Thymus (tissue), 11 donors: ENCODE data around the gene FEN1. TPM values are rescaled to one million over a fixed set of nuclear protein-coding genes. Genes with fewer than 3 reads are reported as not detected.

Experiments
- DNase-seq, 9 donors: peaks; one replicate each; pipeline ENCODE4 v3.0.0-alpha.2; 2013; ENCODE audit warnings: low spot score in 9 of 9, low read depth in 6 of 9, missing footprints in 1 of 9
- H3K27ac ChIP-seq, 2 donors: one replicate each; pipeline ENCODE4 v1.5.1; 2013; ENCODE audit warnings: control low read depth in 1 of 2, low read depth in 1 of 2, low read length in 1 of 2, mild to moderate bottlenecking in 1 of 2, moderate library complexity in 1 of 2
- H3K27me3 ChIP-seq, 2 donors: one replicate each; pipeline ENCODE4 v1.5.1; 2013; ENCODE audit warnings: low read length in 1 of 2; ENCODE audit not compliant: control insufficient read depth in 2 of 2, insufficient read depth in 1 of 2
- H3K36me3 ChIP-seq, 2 donors: one replicate each; pipeline ENCODE4 v1.5.1; 2013; ENCODE audit warnings: low read length in 1 of 2, mild to moderate bottlenecking in 1 of 2, moderate library complexity in 1 of 2; ENCODE audit not compliant: control insufficient read depth in 2 of 2, insufficient read depth in 2 of 2
- H3K4me1 ChIP-seq, 2 donors: one replicate each; pipeline ENCODE4 v1.5.1; 2013; ENCODE audit warnings: low read length in 2 of 2; ENCODE audit not compliant: control insufficient read depth in 2 of 2, insufficient read depth in 2 of 2
- H3K4me3 ChIP-seq, 2 donors: one replicate each; pipeline ENCODE4 v1.5.1; 2013; ENCODE audit warnings: low read length in 2 of 2, control low read depth in 1 of 2, mild to moderate bottlenecking in 1 of 2
- H3K9me3 ChIP-seq, 2 donors: one replicate each; pipeline ENCODE4 v1.5.1; 2013; ENCODE audit warnings: low read length in 1 of 2, mild to moderate bottlenecking in 1 of 2; ENCODE audit not compliant: control insufficient read depth in 2 of 2, insufficient read depth in 1 of 2
- WGBS: extraction: QIAGEN DNeasy Blood & Tissue Kit; methylation state at CpG from one replicate; pipeline ENCODE4 v1.1.7; 2013; 5-methylcytosine and 5-hydroxymethylcytosine counted together
- polyA plus RNA-seq: library from polyadenylated mRNA; stranded (reverse); fragments of 200-250 nt; gene quantifications from one replicate; pipeline ENCODE4 v1.2.3, GENCODE V29; 2013
- total RNA-seq: library from RNA; stranded (reverse); fragments of 120-200 nt; gene quantifications from one replicate; pipeline ENCODE4 v1.2.4, GENCODE V29; 2013
- donor health status: healthy.

FEN1 gene
- total and polyA plus RNA-seq, 2 donors, result 10.0 to 84.1 TPM

DNA sequence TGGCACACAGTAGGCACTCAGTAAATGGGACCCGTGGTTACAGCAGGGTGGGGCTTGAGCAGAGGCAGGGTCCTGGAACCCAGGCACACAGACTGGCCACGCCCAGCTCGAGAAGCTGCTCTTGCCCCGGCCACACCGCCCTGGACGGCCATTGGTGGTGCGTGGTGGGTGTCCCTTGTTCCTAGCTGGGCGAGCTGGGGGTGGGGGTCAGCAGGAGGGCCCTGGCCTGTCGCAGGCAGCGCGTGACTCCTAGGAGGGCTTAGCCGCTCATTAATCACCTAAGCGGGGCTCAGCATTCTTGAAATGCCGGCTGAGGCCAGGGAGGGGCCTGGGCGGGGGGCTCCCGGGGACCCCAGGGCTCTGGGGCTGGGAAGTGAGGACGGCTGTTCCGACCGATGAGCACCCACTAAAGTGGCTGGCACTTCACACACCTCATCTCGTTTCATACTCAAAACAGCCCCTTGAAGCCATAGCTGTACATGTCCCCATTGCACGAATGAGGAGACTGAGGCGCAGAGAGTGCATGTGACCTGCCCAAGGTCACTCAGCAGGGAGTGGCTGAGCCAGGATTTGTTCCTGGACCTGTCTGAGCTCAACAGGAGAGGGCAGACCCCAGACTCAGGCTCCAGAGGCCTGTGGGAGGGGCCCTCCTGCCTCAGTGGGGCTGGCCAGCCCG lies 28.6 kb upstream of the FEN1 start:
- Histone ChIP-seq H3K9me3 (no peaks in the 10 kb centered on the region), H3K27me3 (peaks cover 0 to 9% of the 10 kb centered on the region in 2 donors), H3K4me1 (peaks cover 0 to 2% of the 10 kb centered on the region in 2 donors), H3K36me3 (no peaks in the 10 kb centered on the region), H3K27ac (no peak overlapping the region), H3K4me3 (no peak overlapping the region)
- WGBS, result 94% methylated on average over 23 of the region's 23 CpGs
- DNase-seq, result no peak

DNA sequence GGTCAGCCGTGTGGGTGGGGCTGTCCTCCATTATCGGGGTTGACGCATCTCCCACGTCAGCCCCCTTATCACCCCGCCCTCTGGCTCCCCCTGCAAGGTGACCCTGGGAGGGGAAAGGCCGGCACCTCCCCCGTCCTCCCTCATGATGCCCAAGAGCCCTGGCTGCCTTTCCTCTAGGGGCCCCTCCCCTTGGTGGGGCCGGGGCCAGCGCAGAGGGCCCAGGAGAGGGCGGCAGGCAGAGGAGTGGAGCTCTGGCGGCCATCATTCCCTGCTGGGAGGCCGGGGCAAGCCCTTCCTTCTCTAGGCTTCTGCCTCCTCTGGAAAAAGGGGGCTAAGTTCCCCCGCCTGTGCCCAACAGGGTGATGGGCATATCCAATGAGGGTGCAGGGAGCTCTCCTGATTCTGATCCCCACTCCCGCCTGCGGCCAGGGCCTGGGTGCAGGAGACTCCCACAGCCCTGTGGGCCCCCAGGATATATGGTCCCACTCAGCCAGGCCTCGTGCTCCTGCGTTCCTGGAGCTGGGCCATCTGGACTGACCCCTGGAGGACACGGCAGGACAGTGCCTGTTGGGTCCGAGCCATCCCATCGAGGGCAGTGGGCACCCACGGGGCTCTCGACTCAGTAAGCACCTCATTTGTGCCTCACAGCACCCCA lies 28.0 kb upstream of the FEN1 start:
- DNase-seq, result no peak
- H3K36me3 ChIP-seq, result no peaks in the 10 kb centered on the region
- 89% methylated on average over 22 of the region's 22 CpGs for WGBS
- H3K27ac ChIP-seq, result no peak overlapping the region
- no peak overlapping the region for H3K4me3 ChIP-seq
- H3K4me1 ChIP-seq, result no peaks in the 10 kb centered on the region
- peaks cover 0 to 9% of the 10 kb centered on the region in 2 donors for H3K27me3 ChIP-seq
- H3K9me3 ChIP-seq, result no peaks in the 10 kb centered on the region

- Histone ChIP-seq H3K4me1 (no peaks in the 10 kb centered on the region), H3K27me3 (peaks cover 0 to 9% of the 10 kb centered on the region in 2 donors), H3K4me3 (no peak overlapping the region), H3K36me3 (no peaks in the 10 kb centered on the region), H3K9me3 (no peaks in the 10 kb centered on the region), H3K27ac (no peak overlapping the region)
- 95% methylated on average over 26 of the region's 26 CpGs for WGBS
- no peak for DNase-seq
Measured at GRCh38 chr11:61765550-61766253, 27.0 kb upstream of the FEN1 start.

GRCh38 chr11:61766353-61766841 lies 26.3 kb upstream of the FEN1 start:
- Histone ChIP-seq H3K9me3 (no peaks in the 10 kb centered on the region), H3K27me3 (peaks cover 0 to 9% of the 10 kb centered on the region in 2 donors), H3K4me3 (no peak overlapping the region), H3K36me3 (no peaks in the 10 kb centered on the region), H3K27ac (no peak overlapping the region), H3K4me1 (no peaks in the 10 kb centered on the region)
- WGBS, result 80% methylated on average over 13 of the region's 13 CpGs
- DNase-seq, result no peak

GRCh38 chr11:61768376-61769076 lies 24.2 kb upstream of the FEN1 start:
- H3K27ac ChIP-seq, result no peak overlapping the region
- no peak for DNase-seq

DNA sequence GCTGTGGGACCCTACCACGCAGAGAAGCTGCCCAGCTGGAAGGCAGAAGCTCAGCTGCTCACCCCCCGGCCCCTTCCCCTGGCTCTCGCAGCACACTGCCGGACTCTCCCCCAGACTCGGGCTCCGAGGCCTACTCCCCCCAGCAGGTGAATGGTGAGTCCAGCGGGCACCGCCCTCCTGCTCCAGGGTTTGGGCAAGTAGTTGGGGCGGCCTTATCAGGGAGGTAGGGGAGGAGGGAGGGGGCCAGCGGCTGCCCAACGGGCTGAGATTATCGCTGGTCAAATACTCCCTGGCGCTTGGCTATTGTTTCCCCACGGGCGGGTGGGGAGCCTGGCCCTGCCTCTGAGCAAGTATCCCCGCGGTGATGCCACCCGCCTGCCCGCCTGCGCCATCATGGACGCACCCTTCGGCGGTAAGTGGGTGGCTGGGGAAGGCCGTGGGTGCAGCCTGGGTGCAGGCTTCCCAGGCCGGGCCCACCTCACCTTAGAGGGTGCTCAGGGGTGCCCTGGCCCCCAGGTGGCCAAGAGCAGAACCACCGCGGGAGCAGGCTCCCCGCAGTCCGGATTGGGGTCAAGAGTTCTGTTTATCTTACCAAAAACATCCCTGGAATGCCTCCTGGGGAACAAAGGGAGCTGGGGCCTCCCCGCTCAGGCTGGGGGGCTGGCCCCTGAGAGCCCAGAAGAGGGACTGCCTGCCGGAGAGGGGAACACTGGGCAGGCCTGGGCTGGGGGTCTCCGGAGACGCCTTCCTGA lies 23.4 kb upstream of the FEN1 start:
- no peaks in the 10 kb centered on the region for H3K36me3 ChIP-seq
- H3K4me1 ChIP-seq, result peaks cover 0 to 4% of the 10 kb centered on the region in 2 donors
- no peaks in the 10 kb centered on the region for H3K9me3 ChIP-seq
- DNase-seq, result no peak
- H3K4me3 ChIP-seq, result no peak overlapping the region
- H3K27ac ChIP-seq, result no peak overlapping the region
- H3K27me3 ChIP-seq, result no peaks in the 10 kb centered on the region
- WGBS, result 97% methylated on average over 33 of the region's 33 CpGs

More at GRCh38 chr11:61768376-61769076, 24.2 kb upstream of the FEN1 start:
- H3K36me3 ChIP-seq, result no peaks in the 10 kb centered on the region
- H3K4me3 ChIP-seq, result no peak overlapping the region
- H3K27me3 ChIP-seq, result no peaks in the 10 kb centered on the region
- H3K4me1 ChIP-seq, result peaks cover 0 to 4% of the 10 kb centered on the region in 2 donors
- H3K9me3 ChIP-seq, result no peaks in the 10 kb centered on the region
- WGBS, result 82% methylated on average over 11 of the region's 11 CpGs

GRCh38 chr11:61769946-61770683 lies 22.6 kb upstream of the FEN1 start:
- no peaks in the 10 kb centered on the region for H3K27me3 ChIP-seq
- WGBS, result 96% methylated on average over 20 of the region's 20 CpGs
- peaks cover 0 to 4% of the 10 kb centered on the region in 2 donors for H3K4me1 ChIP-seq
- no peaks in the 10 kb centered on the region for H3K9me3 ChIP-seq
- no peaks in the 10 kb centered on the region for H3K36me3 ChIP-seq
- H3K27ac ChIP-seq, result no peak overlapping the region
- DNase-seq, result no peak
- H3K4me3 ChIP-seq, result no peak overlapping the region
